Kidney tubule cell (primary cell): Measurements from ENCODE around the gene LMX1B.
A peak's percentile ranks its signal among the peaks of the same experiment; 100 is the strongest.

Source experiments
- DNase-seq: peaks from one replicate; pipeline ENCODE4 v3.0.0-alpha.2; 2018; ENCODE audit warnings: low spot score

The LMX1B gene

DNA sequence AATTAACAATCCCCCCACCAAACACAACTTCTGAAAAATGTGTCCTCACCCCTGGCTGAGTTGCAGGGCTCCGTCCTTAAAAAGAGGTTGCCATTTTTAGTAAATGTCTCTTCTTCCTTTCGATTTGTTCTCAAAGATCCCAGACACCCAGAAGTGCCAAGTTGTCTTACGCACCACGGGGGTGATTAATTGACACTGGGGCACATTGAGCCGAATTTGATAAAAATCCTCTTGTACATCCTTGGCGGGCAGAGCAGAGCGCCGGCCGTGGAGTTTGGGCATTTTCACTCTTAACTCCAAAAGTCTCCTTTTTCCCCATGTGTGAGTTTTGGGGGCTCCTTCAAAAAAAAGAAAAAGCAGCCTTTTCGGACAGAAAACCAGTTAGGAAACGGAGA is 4.5 kb downstream of the LMX1B start:
- no peak for DNase-seq

DNA sequence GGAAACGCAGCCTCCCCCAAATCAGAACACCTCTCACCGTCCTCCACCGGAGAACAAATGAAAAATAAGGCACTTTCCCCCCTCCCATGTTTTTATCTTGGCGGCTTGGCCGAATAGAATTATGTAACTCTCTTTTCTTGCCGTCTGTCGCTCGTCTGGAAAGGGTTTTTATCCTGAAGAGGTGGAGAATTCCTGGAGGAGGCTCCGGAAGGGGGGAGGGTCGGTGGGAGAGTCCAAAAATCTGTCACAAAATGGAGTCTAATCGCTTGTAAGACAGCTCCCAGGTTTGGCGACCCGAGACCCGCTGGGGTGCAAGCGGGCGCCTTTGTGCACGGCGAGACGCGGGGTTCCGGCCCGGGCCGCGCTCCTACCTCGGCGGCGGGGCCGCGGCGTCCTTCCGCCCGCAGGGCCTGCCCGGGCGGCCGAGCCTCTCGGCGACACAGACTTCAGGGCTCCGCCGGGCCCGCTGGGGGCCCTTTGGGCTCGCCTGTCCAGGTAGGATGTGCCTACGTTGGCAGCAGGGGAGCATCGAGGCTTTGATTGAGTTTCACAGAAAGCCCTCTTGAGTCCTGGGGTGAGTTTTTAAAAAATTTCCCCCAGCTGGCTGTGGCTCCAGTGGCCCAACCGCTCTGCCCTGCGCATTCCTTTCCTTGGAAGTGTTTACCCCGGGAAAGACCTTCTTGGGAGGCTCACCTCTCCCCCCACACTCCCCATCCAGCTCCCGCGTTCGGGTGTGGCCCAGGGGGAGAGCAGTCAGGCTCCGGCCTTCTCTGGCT is 5.0 kb downstream of the LMX1B start:
- no peak for DNase-seq

DNA sequence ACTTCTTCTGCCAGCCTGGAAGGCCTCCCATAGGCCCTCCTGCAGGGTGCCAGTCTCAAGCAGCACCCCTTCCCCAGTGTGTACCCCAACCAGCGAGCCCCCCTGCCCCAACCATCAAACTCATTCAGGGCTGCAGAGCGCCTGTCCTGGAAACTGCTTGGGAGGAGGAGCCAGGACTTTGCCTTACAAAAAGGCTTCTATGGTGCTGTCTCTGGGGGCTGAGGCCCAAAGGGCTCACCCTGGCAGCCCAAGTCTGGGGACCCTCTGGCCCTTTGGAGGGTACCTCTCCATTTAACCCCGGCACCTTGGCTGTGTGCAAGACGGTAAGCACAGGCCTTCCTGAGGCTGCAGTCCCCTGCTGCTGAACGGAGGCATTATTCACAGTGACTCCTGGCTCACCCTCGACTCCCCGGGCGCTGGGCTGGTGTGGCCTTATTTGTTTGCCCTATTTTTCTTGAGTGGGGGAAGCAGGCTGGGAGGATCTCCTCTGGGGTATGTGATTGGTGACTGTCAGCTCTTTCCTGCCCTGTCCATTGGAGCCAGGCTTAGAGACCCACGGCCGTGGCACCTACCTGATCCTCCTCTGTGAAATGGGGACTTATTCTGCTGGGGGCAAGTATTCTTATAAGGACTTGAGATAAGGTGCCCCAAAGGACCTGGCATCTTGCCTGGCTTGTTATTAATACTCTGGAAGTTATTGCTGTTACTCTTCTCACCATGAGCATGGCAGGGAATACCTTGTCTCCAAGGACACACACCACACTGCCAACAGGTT is 5.8 kb downstream of the LMX1B start:
- DNase-seq = no peak

- DNase-seq = no peak
Measured at GRCh38 chr9:126620478-126620877, 6.8 kb downstream of the LMX1B start.

DNA sequence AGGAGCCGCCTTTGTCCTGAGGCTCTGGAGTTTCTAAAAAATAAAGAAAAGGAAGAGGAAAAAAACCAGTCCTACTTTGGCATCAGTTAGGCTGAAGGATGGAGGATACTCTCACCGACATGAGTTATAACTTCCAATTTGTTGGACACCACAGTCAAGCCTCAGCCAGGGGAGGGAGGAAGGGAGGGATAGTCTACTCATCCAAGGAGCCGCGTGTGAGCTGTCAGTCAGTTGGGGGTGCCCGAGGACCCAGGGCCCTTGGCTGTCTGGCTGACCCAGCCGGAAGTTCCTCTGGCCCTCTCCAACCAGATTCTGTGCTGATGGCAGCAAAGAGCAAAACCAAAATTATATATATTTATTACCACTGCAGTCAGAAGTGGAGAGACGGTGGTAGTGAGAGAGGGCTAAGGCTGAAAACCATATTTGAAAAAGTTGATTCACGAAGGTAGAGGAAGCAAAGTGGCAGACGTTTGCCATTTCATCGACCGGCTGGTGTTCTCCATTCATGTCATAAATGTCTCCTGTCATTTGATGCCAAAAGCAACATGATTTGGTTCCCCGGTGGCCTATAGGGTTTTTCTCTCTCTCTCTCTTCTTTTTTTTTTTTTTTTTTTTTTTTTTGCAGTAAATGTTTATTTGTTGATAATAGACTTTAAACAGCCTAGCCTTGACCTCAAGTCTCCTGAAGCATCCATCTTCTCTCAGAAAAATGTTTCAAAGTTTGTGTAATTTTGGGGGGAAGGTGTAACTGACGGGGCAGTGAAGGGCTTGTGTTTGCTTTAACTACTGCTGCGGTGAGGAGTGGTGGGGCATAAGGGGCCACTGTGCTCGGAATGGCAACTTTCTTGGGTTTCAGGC is 7.6 kb downstream of the LMX1B start:
- no peak for DNase-seq

DNA sequence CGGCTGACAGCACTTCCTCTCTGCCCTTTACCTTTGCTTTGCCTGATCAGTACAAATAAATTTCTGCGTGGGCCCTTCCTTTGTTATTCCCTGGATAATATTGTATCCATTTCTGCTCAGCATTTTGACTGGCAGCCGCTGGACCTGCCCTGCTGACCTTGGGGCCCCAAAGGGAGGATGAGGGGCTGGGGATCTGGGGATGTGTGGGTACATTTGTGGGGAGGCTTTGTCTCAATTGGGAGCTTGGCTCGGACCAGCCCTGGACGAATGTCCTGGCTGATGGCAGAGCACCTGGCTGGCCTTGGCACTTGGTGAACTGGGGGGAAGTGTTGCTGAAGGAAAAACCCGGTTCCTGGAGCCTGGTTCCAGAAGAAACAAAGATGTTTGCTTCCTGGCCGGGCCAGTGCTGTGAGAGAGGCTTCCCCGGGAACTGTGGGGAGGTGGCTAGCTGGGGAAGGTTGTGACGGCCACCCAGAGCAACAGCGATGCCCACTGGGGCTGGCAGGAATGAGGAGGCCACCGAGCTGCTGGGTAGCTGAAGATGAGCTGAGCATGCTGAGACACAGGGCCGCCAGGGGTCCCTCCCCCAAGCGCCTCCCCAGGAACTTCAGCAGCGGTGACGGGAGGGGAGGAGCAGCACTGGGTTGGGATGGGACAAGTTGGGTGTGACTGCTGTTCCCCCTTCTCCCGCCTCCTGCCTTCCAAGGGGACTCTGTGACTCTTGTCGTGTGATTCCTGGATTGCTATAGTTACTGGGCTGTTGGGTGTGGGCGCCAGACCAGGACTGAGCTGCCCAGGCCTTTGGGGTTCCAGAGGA is 8.4 kb downstream of the LMX1B start:
- no peak for DNase-seq

DNA sequence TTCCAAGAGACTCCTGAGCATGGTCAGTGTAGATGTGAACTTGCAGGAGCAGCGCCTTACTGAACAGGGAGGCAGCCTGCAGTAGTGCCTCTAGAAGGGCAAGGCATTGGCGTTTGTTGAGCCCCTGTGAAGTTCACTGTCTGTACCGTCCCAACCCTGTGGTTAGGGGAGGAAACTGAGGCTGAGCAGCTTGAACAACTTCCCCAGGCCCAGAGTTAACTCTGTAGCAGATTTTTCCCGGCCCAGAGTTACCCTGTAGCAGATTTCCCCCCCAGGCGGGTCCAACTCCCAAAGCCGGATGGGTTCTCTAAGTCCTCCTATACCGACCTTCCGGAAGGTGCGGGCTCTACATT is 9.6 kb downstream of the LMX1B start:
- DNase-seq = no peak

GRCh38 chr9:126623667-126624478 is 10.1 kb downstream of the LMX1B start:
- no peak for DNase-seq

GRCh38 chr9:126624479-126624826 is 10.7 kb downstream of the LMX1B start:
- DNase-seq = no peak

GRCh38 chr9:126624912-126625311 is 11.2 kb downstream of the LMX1B start:
- DNase-seq = no peak

DNA sequence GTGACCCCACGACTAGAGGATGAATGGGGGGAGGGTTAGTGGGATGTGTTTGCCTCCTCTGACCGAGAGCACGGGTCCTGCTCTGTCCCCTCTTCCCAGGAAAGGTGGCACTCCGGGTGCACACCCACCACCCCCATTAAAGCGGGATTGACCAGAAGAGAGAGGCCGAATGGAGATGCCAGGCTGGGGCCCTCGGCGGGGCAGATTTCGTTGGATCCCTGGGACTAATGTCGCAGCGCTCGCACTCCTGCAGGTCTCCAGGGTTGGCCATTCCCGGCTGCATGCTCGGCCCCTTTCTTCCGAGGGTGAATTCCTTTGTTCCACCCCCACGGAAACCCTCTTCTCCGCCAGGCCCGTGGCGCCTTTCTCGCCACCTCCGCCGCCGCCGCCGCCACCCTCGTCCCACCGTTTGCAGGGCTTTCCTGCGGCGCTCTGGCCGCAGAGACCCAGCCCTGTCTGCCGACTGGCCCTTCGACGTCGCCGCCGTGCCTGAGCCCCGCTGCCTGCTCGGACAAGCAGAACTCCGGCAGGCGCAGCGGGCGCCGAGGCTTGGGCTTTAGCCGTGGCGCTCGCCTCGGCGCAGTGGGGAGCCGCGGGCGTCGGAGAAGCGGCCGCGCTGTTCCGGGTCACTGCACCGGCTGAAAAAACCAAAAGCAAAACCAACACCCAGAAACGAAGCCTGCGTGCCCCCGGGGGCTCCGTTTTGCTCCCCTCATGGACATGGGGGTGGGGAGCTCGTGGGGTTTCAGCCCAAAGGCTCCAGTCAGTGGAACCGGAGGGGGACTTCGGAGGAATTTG is 11.8 kb downstream of the LMX1B start:
- no peak for DNase-seq

DNA sequence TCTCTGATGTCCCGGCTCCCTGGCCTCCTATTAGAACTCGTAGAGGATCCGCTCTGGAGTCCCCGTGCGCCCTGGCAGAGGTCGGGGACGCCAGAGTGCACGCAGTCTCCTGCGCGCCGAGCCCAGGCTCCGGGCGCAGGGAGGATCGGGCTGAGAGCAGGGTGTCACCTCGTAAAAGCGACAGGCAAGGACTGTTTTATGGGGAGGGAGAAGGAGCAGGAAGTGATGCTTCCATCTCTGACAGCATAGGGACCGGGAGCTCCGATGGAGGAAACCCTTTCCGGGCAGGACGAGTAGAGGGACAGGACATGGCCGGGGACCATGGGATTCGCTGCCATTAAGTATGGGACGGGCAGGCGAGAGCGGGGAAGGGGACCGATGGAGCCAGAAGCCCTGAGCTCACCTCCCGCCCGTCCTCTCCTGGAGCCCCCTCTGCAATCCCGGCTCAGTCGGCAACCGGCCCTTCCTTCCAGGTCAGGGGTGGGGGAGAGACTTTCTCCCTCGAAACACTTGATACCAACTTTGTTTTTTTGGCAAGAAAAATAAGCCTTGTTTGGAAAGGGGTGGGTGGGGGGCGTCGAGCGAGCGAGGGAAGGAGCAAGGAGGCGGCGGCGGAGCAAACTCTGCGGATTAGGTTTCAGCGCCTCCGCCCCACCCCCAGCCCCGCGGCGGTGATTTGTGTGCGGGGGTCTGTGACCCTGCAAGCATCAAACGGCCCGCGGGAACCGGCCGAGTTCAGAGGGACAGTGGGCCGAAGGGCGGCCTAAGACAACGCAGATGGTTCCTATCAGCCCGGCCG is 12.6 kb downstream of the LMX1B start:
- DNase-seq = peak; percentile 8

DNA sequence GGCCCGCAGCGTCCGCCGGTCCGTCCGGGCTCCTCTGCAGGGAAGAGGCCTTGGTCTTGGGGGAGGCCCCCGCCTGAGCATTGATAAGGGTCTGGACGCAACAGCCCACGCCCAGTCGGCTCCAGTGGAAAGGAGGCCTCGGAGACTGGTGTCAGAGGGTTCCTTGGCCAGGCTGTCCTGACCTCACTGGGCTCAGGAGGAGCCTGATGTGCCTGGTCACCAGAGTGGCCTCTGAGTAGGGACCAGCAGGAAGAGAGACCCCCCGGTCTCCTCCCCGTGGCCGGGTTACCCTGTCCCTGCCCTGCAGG is 13.2 kb downstream of the LMX1B start:
- no peak for DNase-seq

DNA sequence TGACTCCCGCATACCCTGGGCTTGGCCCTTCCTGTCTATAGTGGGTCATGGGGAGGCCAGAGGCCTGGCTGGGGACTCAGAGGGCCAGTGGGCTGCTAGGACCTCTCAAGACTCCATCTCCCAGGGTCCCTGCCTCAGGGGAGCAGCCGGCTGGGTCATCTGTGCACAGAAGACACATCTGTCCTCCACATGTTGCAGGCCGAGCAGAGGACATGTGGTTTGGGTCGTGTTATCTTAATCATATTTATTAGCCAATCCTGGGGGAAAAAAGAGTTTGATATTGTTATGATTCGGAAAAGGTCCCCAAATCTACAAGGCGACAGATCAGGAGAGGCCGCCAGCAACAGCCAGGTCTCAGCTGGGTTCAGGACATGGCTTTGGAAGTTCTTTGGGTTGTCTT is 14.4 kb downstream of the LMX1B start:
- no peak for DNase-seq

DNA sequence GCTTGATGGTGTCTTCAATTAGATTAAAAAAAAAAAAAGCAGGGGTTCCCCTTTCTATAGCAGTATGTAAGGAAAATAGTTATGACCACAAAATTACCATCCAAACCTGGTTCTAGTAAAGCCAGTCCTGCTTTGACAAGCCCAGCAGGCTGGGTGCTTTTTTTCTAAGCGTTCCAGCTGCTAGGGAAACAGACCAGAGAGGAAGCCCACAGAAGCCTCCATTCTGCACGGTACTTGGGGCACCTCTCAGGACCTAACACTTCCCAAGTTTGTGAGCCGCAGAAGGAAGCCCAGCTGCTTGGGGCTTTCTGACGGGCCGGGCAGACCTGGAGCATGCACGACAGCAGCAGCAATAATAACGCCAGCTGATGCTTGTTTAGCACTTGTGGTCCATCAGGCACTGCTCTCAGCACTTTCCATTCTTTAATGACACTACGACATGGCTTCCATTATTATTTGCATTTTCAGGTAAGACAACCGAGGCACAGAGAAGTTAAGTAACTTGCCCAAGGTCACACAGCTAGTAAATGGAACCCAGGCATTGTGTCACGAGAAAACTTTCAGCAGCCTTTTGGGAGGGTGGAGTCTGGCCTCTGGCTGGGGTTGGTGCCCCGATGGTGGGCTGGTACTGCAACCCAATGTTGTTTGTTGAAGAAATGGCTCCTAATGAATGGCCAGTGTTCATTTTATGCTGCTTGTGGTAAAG is 15.4 kb downstream of the LMX1B start:
- no peak for DNase-seq

DNA sequence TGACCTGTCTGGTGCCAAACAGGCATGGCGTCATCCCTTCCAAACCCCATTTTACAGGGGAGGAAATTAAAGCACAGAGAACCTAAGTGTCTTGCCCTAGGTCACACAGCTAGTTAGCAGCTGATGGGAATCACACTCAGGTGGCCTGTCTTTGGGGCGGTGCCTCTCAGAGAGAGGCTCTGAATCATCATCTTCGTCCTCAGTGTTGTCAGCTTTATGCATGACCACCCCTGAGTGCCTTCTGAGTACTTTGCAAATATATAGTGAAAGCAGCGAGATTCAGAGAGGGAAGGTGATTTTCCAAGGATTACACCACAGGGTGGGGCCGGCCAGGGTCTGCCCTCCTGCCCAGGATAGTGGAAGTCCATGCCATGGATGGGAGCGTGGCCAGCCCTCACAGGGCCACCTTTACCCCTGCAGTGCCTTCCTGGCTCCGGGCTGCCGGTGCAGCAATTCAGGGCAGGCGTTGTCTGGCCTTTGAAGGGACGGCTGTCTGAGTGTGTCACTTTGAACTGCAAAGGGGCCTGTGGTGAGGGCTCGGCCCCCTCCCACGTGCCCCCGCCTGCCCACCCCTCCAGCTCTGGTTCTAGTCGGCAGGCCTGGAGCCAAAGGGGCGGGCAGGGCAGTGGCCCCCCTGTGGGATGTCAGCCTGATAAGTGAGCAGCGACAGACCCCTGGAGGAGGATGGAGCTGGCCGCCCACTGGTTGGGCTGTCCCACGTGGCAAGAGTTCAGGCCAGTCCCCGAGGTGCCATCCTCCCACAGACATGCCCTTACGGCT is 16.9 kb downstream of the LMX1B start:
- peak; percentile 86 for DNase-seq

- peak; percentile 41 for DNase-seq
Measured at GRCh38 chr9:126631254-126631653, 17.5 kb downstream of the LMX1B start.

DNA sequence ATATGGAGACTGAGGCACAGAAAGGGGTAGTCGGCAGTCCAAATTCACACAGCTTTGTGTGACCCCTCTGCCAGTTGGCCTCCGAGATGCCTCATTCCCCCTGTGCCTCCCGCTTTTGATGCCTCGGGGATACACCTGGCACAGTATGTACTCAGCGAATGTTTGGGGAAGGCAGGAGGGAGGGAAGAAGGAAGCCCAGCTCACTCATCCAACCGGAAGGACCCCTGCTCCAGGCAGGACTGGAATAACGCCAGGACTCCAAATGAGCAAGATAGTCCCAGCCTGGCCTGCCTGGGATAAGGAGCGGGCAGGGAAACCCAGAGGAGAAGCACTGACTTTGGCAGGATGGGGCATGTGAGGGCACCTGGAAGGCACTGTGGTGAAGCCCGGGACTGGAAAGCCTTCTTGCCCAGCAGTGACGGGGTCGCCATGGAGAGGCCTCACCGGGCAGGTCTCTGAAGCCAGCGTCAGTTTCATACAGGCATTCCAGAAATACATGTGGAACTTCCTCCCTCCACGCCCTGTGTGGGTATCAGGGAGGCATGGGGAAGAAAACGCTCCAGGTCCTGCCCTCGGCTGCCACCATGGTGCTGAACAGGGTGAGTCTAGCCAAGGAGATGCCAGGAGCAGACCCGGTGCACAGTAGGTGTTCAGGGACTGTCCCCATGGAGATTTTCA is 20.3 kb downstream of the LMX1B start:
- peak; percentile 7 for DNase-seq
